CD4-positive, alpha-beta T cell treated with Interleukin-12 subunit alpha and Interleukin-12 subunit beta, for 1 hour (primary cell): ENCODE measurements around the gene NAT14.
"Not testable (repeated sequence)": the region's sequence is repeated elsewhere in the genome, so short reads cannot be mapped to it uniquely, and the experiment has no call there.

Experiments
- DNase-seq: peaks from one replicate; pipeline ENCODE4 v3.0.0-alpha.2; 2020

NAT14 gene

GRCh38 chr19:55487924-55488687 lies 3.1 kb downstream of the NAT14 start, which contains the start of gene SSC5D:
TSS of gene SSC5D (plus strand) at chr19:55488436. CDS start at chr19:55488590, 154 bp downstream.
- DNase-seq = no peak

GRCh38 chr19:55488986-55489710 lies 4.2 kb downstream of the NAT14 start:
- no peak for DNase-seq

- DNase-seq = no peak
Measured at GRCh38 chr19:55489711-55490477, 4.9 kb downstream of the NAT14 start.

- no peak for DNase-seq
Measured at GRCh38 chr19:55490478-55491432, 5.8 kb downstream of the NAT14 start.

- DNase-seq = no peak
Measured at GRCh38 chr19:55491546-55492360, 6.8 kb downstream of the NAT14 start.

- no peak for DNase-seq
Measured at GRCh38 chr19:55492362-55492944, 7.5 kb downstream of the NAT14 start.

- no peak for DNase-seq
Measured at GRCh38 chr19:55493052-55493644, 8.2 kb downstream of the NAT14 start.

- DNase-seq = no peak
Measured at GRCh38 chr19:55493645-55494171, 8.7 kb downstream of the NAT14 start.

GRCh38 chr19:55494172-55494761 lies 9.3 kb downstream of the NAT14 start:
- no peak for DNase-seq

GRCh38 chr19:55495646-55496349 lies 10.8 kb downstream of the NAT14 start:
- no peak for DNase-seq

GRCh38 chr19:55496820-55497219 lies 11.8 kb downstream of the NAT14 start:
- DNase-seq = not testable (repeated sequence)

GRCh38 chr19:55497763-55498162 lies 12.8 kb downstream of the NAT14 start:
- no peak for DNase-seq

- DNase-seq = no peak
Measured at GRCh38 chr19:55498246-55498840, 13.4 kb downstream of the NAT14 start.

GRCh38 chr19:55500368-55500952 lies 15.5 kb downstream of the NAT14 start:
- no peak for DNase-seq

GRCh38 chr19:55502197-55502952 lies 17.4 kb downstream of the NAT14 start:
- no peak for DNase-seq

- no peak for DNase-seq
Measured at GRCh38 chr19:55503157-55503501, 18.1 kb downstream of the NAT14 start.

- DNase-seq = peak; percentile 93
Measured at GRCh38 chr19:55503502-55504251, 18.7 kb downstream of the NAT14 start.
